K562 (cell line): ENCODE results near the gene JUNB. TPM values are rescaled to one million over a fixed set of nuclear protein-coding genes. Genes with fewer than 3 reads are reported as not detected.

Experiments
- CHD7 ChIP-seq: fragments of 200-600 bp; sonication (generic); IDR thresholded peaks from one replicate; pipeline ENCODE4 v1.6.1; 2012; ENCODE audit warnings: mild to moderate bottlenecking, low read depth, low read length, inconsistent platforms
- ESRRA ChIP-seq: fragments of 450-650 bp; IDR thresholded peaks from 2 replicates; pipeline ENCODE4 v1.6.1; 2014; ENCODE audit warnings: low read depth, mild to moderate bottlenecking, moderate library complexity, borderline replicate concordance
- PKNOX1 ChIP-seq: fragments of 450-650 bp; IDR thresholded peaks from 2 replicates; pipeline ENCODE4 v1.6.1; 2016
- SMARCA5 ChIP-seq: fragments of 450-650 bp; IDR thresholded peaks from 2 replicates; pipeline ENCODE4 v1.6.1; 2016
- SNAPC5 ChIP-seq: fragments of 250-450 bp; sonication (Bioruptor Pico); IDR thresholded peaks from 2 replicates; pipeline ENCODE4 v1.8.0; 2021; ENCODE audit warnings: moderate library complexity, mild to moderate bottlenecking, inconsistent platforms
- ZC3H11A ChIP-seq: IDR thresholded peaks from 2 replicates; pipeline ENCODE4 v1.6.1; 2012; ENCODE audit warnings: low read depth, low read length, improper control_type of control experiment
- ZNF133 ChIP-seq: fragments of 250-450 bp; sonication (Bioruptor Pico); IDR thresholded peaks from 2 replicates; pipeline ENCODE4 v1.4.0; 2020; ENCODE audit warnings: mild to moderate bottlenecking
- ZNF589 ChIP-seq: fragments of 200-800 bp; sonication (Bioruptor generic); IDR thresholded peaks from 2 replicates; pipeline ENCODE4 v1.6.1; 2016; ENCODE audit warnings: low read depth, missing genetic modification characterization, missing compliant biosample characterization
- ZNF707 ChIP-seq: fragments of 250-450 bp; sonication (Bioruptor Pico); conservative IDR thresholded peaks from 2 replicates; pipeline ENCODE4 v1.8.0; 2022; ENCODE audit warnings: inconsistent platforms, mild to moderate bottlenecking, moderate library complexity
- polyA plus RNA-seq, 8 experiments: library from polyadenylated mRNA; depleted of rRNA in 4 of 8; stranded (reverse) in 5 of 8; unstranded in 3 of 8; fragments of >200 nt; fragmentation: Nextera tagmentation in 2 of 8; fragmentation: Illumina TruSeq in 1 of 8; extraction: Ambion mirVana in 2 of 8; extraction: Trizol in 1 of 8; gene quantifications; 2 replicates each; pipeline versions ENCODE4 v1.2.1 to v1.2.3, GENCODE V29; 2011 to 2014; ENCODE audit warnings: inconsistent platforms in 1 of 8, missing spikeins in 1 of 8
- total RNA-seq, 7 experiments: library from RNA; depleted of rRNA in 6 of 7; stranded (reverse); fragments of >200 nt in 6 of 7; fragmentation: Illumina TruSeq in 2 of 7; extraction: Trizol in 2 of 7; gene quantifications; 2 replicates each; pipeline versions ENCODE4 v1.2.1 to v1.2.3, GENCODE V29; 2011 to 2021; ENCODE audit warnings: low replicate concordance in 1 of 7
- TF ChIP-seq, protein P1 (sequence below), 2 experiments: fragments of 450-650 bp; IDR thresholded peaks; 2 replicates each; pipeline ENCODE4 v1.6.1; 2018; ENCODE audit warnings: mild to moderate bottlenecking in 2 of 2, low read depth in 1 of 2; ENCODE audit not compliant: partially characterized antibody in 2 of 2

JUNB gene
- total and polyA plus RNA-seq, 9 of the 15 experiments (the other 6 are each of a cell fraction or from before 2014, with no cell fraction given) = 0.23 to 88.1 (median 13.1) TPM

GRCh38 chr19:12806242-12807081, 15.2 kb downstream of the JUNB start, which contains the start of gene RNASEH2A (continued):
- TF ChIP-seq CHD7 = no peak
- TF ChIP-seq ZC3H11A = no peak
- no peak for TF ChIP-seq ZNF707 (CRISPR knock-in tag)
- peak; percentile 12; the same call in 1 of the 2 replicates for TF ChIP-seq ZNF589 (CRISPR knock-in tag)
- TF ChIP-seq PKNOX1 = peak; percentile 71
- TF ChIP-seq, protein P1, sequence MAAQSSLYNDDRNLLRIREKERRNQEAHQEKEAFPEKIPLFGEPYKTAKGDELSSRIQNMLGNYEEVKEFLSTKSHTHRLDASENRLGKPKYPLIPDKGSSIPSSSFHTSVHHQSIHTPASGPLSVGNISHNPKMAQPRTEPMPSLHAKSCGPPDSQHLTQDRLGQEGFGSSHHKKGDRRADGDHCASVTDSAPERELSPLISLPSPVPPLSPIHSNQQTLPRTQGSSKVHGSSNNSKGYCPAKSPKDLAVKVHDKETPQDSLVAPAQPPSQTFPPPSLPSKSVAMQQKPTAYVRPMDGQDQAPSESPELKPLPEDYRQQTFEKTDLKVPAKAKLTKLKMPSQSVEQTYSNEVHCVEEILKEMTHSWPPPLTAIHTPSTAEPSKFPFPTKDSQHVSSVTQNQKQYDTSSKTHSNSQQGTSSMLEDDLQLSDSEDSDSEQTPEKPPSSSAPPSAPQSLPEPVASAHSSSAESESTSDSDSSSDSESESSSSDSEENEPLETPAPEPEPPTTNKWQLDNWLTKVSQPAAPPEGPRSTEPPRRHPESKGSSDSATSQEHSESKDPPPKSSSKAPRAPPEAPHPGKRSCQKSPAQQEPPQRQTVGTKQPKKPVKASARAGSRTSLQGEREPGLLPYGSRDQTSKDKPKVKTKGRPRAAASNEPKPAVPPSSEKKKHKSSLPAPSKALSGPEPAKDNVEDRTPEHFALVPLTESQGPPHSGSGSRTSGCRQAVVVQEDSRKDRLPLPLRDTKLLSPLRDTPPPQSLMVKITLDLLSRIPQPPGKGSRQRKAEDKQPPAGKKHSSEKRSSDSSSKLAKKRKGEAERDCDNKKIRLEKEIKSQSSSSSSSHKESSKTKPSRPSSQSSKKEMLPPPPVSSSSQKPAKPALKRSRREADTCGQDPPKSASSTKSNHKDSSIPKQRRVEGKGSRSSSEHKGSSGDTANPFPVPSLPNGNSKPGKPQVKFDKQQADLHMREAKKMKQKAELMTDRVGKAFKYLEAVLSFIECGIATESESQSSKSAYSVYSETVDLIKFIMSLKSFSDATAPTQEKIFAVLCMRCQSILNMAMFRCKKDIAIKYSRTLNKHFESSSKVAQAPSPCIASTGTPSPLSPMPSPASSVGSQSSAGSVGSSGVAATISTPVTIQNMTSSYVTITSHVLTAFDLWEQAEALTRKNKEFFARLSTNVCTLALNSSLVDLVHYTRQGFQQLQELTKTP (IDR thresholded peaks at IDR 0.05; ENCODE audit: low read depth in 1 of 2, partially characterized antibody in 2 of 2) = no peak
- no peak for TF ChIP-seq SMARCA5
- TF ChIP-seq ESRRA = peak; percentile 42; the same call in 1 of the 2 replicates
- no peak for TF ChIP-seq SNAPC5 (CRISPR knock-in tag)
- no peak for TF ChIP-seq ZNF133 (CRISPR knock-in tag)
